Measurements from ENCODE around the gene SLC4A7.

DNA sequence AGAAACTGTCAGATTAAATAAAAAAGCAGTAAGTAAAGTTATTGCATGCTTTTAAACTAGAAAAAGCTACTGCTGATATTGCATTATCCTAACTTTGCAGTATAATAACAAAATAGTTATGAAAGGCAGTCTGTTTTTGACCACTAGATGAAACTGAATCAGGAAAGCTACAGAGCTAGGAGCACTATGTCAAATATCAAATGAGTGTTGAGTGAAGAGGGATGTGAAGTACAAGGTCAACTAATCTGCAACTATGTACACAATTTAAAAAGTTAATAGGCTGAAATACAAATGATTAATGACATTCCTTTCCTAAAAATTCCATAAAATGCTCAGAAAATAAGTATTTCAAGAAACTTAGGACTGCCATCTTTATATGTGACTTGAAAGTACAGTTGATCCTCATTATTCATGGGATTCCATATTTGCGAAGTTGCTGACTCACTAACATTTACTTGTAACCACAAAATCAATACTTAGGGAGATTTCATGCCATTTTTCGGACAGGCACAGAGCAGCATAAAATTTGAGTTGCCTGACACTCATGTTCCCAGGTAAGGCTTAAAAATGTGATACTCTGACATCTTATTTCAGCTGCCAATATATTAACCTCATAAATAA, 34.5 kb downstream of the SLC4A7 start:
- TF ChIP-seq, protein P1, sequence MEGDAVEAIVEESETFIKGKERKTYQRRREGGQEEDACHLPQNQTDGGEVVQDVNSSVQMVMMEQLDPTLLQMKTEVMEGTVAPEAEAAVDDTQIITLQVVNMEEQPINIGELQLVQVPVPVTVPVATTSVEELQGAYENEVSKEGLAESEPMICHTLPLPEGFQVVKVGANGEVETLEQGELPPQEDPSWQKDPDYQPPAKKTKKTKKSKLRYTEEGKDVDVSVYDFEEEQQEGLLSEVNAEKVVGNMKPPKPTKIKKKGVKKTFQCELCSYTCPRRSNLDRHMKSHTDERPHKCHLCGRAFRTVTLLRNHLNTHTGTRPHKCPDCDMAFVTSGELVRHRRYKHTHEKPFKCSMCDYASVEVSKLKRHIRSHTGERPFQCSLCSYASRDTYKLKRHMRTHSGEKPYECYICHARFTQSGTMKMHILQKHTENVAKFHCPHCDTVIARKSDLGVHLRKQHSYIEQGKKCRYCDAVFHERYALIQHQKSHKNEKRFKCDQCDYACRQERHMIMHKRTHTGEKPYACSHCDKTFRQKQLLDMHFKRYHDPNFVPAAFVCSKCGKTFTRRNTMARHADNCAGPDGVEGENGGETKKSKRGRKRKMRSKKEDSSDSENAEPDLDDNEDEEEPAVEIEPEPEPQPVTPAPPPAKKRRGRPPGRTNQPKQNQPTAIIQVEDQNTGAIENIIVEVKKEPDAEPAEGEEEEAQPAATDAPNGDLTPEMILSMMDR (conservative IDR thresholded peaks at IDR 0.05; ENCODE audit: low read length), result no peak
- no peak for TF ChIP-seq EZH2phosphoT487 (IDR thresholded peaks at IDR 0.05; ENCODE audit: borderline replicate concordance)

Data from Loucy (cell line).